Measurements from ENCODE around the gene ADI1.

Gene ADI1

DNA sequence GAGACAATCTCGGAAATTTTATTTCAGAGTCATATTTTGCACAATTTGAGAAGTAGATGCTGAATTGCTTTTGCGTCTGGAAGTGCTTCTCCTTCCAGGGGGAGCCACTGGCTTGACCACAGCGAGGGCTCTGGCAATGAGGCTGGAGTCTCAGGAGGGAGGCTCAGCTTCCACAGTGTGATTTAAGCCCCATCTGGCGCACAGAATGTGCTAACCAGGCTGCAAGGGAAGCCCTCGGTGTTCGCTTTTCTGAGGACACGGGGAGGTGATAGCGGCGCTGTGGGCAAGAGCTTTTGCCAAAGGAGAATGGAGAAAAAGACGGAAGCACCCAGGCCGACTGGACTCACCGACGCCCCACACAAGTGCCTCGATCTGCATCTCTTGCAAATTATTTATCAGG lies 52.4 kb downstream of the ADI1 start:
- no peak for TF ChIP-seq EZH2phosphoT487 (conservative IDR thresholded peaks at IDR 0.05; ENCODE audit: low read length)
- TF ChIP-seq, protein P1, sequence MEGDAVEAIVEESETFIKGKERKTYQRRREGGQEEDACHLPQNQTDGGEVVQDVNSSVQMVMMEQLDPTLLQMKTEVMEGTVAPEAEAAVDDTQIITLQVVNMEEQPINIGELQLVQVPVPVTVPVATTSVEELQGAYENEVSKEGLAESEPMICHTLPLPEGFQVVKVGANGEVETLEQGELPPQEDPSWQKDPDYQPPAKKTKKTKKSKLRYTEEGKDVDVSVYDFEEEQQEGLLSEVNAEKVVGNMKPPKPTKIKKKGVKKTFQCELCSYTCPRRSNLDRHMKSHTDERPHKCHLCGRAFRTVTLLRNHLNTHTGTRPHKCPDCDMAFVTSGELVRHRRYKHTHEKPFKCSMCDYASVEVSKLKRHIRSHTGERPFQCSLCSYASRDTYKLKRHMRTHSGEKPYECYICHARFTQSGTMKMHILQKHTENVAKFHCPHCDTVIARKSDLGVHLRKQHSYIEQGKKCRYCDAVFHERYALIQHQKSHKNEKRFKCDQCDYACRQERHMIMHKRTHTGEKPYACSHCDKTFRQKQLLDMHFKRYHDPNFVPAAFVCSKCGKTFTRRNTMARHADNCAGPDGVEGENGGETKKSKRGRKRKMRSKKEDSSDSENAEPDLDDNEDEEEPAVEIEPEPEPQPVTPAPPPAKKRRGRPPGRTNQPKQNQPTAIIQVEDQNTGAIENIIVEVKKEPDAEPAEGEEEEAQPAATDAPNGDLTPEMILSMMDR (IDR thresholded peaks at IDR 0.05; ENCODE audit: insufficient read depth, low read length, poor library complexity, severe bottlenecking): no peak
- Histone ChIP-seq H3K9ac (ENCODE audit: low read length) (no peak overlapping the region), H3K4me3 (ENCODE audit: insufficient read depth, low read length, poor library complexity, severe bottlenecking) (no peak overlapping the region), H3K79me2 (ENCODE audit: insufficient read depth, low read length) (no peaks in the 10 kb centered on the region), H3K4me2 (ENCODE audit: low read depth, low read length, poor library complexity, severe bottlenecking) (no peak overlapping the region), H3F3A (ENCODE audit: insufficient read depth) (no peaks in the 10 kb centered on the region), H4K20me1 (ENCODE audit: low read depth, low read length) (no peaks in the 10 kb centered on the region), H3K27me3 (ENCODE audit: low read length) (no peaks in the 10 kb centered on the region), H3K9me3 (ENCODE audit: insufficient read depth, low read length) (no peaks in the 10 kb centered on the region), H2AFZ (ENCODE audit: low read depth, low read length, severe bottlenecking) (no peak overlapping the region), H3K36me3 (ENCODE audit: low read length) (no peaks in the 10 kb centered on the region), H3K27ac (ENCODE audit: low read depth, low read length) (no peak overlapping the region), H3K9me2 (replicated peaks; ENCODE audit: insufficient read depth, low read length) (no peaks in the 10 kb centered on the region)

DNA sequence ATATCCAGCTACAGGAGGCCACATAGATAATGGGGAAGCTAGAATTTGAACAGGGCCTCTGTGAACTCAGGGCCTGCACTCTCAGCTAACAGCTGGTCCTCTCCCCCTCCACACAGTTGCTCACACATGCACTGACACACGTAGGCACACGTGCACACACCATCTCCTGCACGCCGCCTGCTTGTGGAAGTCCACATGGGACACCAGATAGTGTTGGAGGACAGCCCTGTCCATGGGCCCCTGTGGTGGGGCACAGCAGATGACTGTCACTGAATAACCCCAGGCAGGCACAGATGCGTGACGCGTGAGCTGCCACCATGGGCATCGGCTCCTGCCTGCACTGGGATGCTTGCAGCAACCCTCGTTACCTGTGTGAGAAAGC lies 52.9 kb downstream of the ADI1 start:
- H3K9me2 ChIP-seq (replicated peaks; ENCODE audit: insufficient read depth, low read length): no peaks in the 10 kb centered on the region
- H3K79me2 ChIP-seq (ENCODE audit: insufficient read depth, low read length): no peaks in the 10 kb centered on the region
- no peaks in the 10 kb centered on the region for H3F3A ChIP-seq (ENCODE audit: insufficient read depth)
- H3K36me3 ChIP-seq (ENCODE audit: low read length): no peaks in the 10 kb centered on the region
- no peak overlapping the region for H2AFZ ChIP-seq (ENCODE audit: low read depth, low read length, severe bottlenecking)
- H3K27ac ChIP-seq (ENCODE audit: low read depth, low read length): no peak overlapping the region
- H3K9ac ChIP-seq (ENCODE audit: low read length): no peak overlapping the region
- H3K4me3 ChIP-seq (ENCODE audit: insufficient read depth, low read length, poor library complexity, severe bottlenecking): no peak overlapping the region
- no peak for TF ChIP-seq EZH2phosphoT487 (conservative IDR thresholded peaks at IDR 0.05; ENCODE audit: low read length)
- TF ChIP-seq, protein P1 (IDR thresholded peaks at IDR 0.05; ENCODE audit: insufficient read depth, low read length, poor library complexity, severe bottlenecking): no peak
- no peak overlapping the region for H3K4me2 ChIP-seq (ENCODE audit: low read depth, low read length, poor library complexity, severe bottlenecking)
- no peaks in the 10 kb centered on the region for H4K20me1 ChIP-seq (ENCODE audit: low read depth, low read length)
- H3K27me3 ChIP-seq (ENCODE audit: low read length): no peaks in the 10 kb centered on the region
- no peaks in the 10 kb centered on the region for H3K9me3 ChIP-seq (ENCODE audit: insufficient read depth, low read length)

DNA sequence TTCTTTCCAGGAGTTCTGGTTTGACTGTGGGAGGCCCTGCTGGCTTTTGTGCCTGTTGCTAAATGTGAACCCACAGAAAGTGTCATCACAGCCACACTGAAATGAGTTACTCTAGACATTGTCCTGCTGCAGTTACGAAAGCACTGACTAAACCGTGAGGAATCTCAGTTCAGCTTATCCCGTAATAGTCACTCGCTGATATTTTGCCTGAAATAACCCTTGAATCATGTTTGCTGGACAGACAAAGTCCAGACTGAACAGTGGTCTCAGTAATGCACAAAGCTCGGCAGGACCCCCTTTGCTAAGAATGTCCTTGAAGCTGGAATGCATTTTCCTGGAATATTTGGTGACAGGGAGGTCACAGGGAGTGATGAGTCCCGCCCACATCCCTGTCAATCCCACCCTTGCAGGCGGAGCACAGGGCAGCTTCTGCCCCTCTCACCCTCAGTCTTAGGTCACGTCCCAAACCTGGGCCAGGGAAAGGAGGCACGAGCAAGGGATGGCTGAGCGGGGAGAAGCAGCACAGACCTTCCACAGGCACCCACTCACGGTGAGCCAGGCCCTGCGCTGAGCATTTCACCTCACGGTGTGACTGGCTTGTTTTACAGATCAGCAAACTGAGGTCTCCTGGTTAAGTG lies 53.4 kb downstream of the ADI1 start:
- Histone ChIP-seq H2AFZ (ENCODE audit: low read depth, low read length, severe bottlenecking) (no peak overlapping the region), H3K27me3 (ENCODE audit: low read length) (no peaks in the 10 kb centered on the region), H3K9ac (ENCODE audit: low read length) (no peak overlapping the region), H4K20me1 (ENCODE audit: low read depth, low read length) (no peaks in the 10 kb centered on the region), H3F3A (ENCODE audit: insufficient read depth) (no peaks in the 10 kb centered on the region), H3K4me3 (ENCODE audit: insufficient read depth, low read length, poor library complexity, severe bottlenecking) (no peak overlapping the region), H3K9me2 (replicated peaks; ENCODE audit: insufficient read depth, low read length) (no peaks in the 10 kb centered on the region), H3K79me2 (ENCODE audit: insufficient read depth, low read length) (no peaks in the 10 kb centered on the region), H3K36me3 (ENCODE audit: low read length) (no peaks in the 10 kb centered on the region), H3K9me3 (ENCODE audit: insufficient read depth, low read length) (no peaks in the 10 kb centered on the region), H3K27ac (ENCODE audit: low read depth, low read length) (no peak overlapping the region), H3K4me2 (ENCODE audit: low read depth, low read length, poor library complexity, severe bottlenecking) (no peak overlapping the region)
- no peak for TF ChIP-seq EZH2phosphoT487 (conservative IDR thresholded peaks at IDR 0.05; ENCODE audit: low read length)
- TF ChIP-seq, protein P1 (IDR thresholded peaks at IDR 0.05; ENCODE audit: insufficient read depth, low read length, poor library complexity, severe bottlenecking): no peak
